ENCODE measurements around the gene MTHFD2L. TPM values are rescaled to one million over a fixed set of nuclear protein-coding genes. Genes with fewer than 3 reads are reported as not detected.

The MTHFD2L gene
- total and polyA plus RNA-seq, 2 donors from 2014 or later = 12.3 to 16.3 TPM

DNA sequence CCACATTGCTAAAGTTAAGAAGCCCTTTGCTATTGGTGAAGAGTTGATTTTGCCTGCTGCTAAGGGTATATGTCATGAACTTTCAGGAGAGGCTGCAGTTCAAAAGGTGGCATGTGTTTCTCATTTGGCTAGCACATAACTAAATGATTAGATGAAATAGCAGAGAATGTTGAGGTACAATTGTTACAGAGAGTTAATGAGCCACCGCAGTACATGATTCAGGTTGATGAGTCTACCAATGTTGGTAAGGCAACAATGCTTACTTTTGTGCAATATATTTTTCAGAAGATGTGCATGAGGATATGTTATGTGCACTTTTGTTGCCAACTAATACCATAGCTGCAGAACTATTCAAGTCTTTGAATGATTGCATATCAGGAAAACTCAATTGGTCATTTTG is 37.8 kb upstream of the MTHFD2L start:
- Histone ChIP-seq H3K9ac (ENCODE audit: low read length in 3 of 3) (no peak overlapping the region), H3K4me1 (ENCODE audit: control insufficient read depth in 2 of 3, insufficient read depth in 2 of 3, low read depth in 1 of 3, low read length in 3 of 3) (no peaks in the 10 kb centered on the region), H3K4me3 (ENCODE audit: low read length in 3 of 3) (no peak overlapping the region), H3K27ac (ENCODE audit: low read depth in 2 of 2, low read length in 2 of 2) (no peak overlapping the region), H3K36me3 (ENCODE audit: control insufficient read depth in 2 of 3, insufficient read depth in 3 of 3, low read length in 3 of 3) (no peaks in the 10 kb centered on the region), H3K9me3 (ENCODE audit: control insufficient read depth in 2 of 3, insufficient read depth in 1 of 3, low read length in 3 of 3) (no peaks in the 10 kb centered on the region), H3K27me3 (ENCODE audit: control insufficient read depth, insufficient read depth, low read length) (no peaks in the 10 kb centered on the region)
- intact Hi-C loops (cut with DNase I) = loop anchor here (10.0 kb wide), 1 partner anchor 465 kb away; no protein-coding TSS in a partner anchor
- DNase-seq (no peak), FAIRE-seq (no peak)
- TF ChIP-seq, protein P1, sequence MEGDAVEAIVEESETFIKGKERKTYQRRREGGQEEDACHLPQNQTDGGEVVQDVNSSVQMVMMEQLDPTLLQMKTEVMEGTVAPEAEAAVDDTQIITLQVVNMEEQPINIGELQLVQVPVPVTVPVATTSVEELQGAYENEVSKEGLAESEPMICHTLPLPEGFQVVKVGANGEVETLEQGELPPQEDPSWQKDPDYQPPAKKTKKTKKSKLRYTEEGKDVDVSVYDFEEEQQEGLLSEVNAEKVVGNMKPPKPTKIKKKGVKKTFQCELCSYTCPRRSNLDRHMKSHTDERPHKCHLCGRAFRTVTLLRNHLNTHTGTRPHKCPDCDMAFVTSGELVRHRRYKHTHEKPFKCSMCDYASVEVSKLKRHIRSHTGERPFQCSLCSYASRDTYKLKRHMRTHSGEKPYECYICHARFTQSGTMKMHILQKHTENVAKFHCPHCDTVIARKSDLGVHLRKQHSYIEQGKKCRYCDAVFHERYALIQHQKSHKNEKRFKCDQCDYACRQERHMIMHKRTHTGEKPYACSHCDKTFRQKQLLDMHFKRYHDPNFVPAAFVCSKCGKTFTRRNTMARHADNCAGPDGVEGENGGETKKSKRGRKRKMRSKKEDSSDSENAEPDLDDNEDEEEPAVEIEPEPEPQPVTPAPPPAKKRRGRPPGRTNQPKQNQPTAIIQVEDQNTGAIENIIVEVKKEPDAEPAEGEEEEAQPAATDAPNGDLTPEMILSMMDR (IDR thresholded peaks at IDR 0.05; ENCODE audit: borderline replicate concordance, extremely low read depth, insufficient read depth) = no peak

DNA sequence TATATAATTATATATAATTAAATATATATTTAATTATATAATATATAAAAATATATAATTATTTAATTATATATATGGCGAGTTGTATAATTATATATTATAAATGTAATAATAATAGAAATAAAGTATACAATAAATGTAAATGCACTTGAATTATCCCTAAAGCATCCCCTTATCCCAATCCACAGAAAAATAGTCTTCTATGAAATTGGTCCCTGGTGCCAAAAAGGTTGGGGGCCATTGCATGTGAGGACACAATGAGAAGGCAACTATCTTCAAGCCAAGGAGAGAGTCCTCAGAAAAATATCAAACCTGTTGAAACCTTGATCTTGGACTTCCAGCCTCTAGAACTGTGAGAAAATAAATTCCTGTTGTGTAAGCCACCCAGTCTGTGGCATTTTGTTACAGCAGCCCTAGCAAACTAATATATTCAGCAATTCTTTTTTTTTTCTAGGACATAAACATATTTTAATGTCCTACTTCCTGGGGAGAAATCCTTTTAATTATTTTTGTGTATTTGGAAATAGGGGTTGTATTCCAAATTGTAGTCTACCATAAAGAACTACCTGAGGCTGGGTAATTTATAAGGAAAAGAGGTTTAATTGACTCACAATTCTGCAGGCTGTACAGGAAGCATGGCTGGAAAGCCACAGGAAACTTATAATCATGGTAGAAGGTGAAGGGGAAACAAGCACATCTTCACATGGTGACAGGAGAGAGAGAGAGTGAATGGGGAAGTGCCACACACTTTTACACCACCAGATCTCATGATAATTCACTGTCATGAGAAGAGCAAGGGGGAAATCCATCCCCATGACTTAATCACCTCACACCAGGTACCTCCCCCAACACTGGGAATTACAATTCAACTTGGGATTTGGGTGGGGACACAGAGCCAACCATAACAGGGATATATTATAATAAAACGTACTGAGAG is 36.0 kb upstream of the MTHFD2L start:
- no peak overlapping the region for H3K4me3 ChIP-seq (ENCODE audit: low read length in 3 of 3)
- H3K9me3 ChIP-seq (ENCODE audit: control insufficient read depth in 2 of 3, insufficient read depth in 1 of 3, low read length in 3 of 3) = no peaks in the 10 kb centered on the region
- no peaks in the 10 kb centered on the region for H3K27me3 ChIP-seq (ENCODE audit: control insufficient read depth, insufficient read depth, low read length)
- intact Hi-C loops (cut with DNase I) = loop anchor here (10.0 kb wide), 1 partner anchor 467 kb away; no protein-coding TSS in a partner anchor
- no peaks in the 10 kb centered on the region for H3K4me1 ChIP-seq (ENCODE audit: control insufficient read depth in 2 of 3, insufficient read depth in 2 of 3, low read depth in 1 of 3, low read length in 3 of 3)
- no peaks in the 10 kb centered on the region for H3K36me3 ChIP-seq (ENCODE audit: control insufficient read depth in 2 of 3, insufficient read depth in 3 of 3, low read length in 3 of 3)
- no peak overlapping the region for H3K9ac ChIP-seq (ENCODE audit: low read length in 3 of 3)
- TF ChIP-seq, protein P1 (IDR thresholded peaks at IDR 0.05; ENCODE audit: borderline replicate concordance, extremely low read depth, insufficient read depth) = no peak
- H3K27ac ChIP-seq (ENCODE audit: low read depth in 2 of 2, low read length in 2 of 2) = no peak overlapping the region
- DNase-seq (no peak), FAIRE-seq (peak; percentile 37)

DNA sequence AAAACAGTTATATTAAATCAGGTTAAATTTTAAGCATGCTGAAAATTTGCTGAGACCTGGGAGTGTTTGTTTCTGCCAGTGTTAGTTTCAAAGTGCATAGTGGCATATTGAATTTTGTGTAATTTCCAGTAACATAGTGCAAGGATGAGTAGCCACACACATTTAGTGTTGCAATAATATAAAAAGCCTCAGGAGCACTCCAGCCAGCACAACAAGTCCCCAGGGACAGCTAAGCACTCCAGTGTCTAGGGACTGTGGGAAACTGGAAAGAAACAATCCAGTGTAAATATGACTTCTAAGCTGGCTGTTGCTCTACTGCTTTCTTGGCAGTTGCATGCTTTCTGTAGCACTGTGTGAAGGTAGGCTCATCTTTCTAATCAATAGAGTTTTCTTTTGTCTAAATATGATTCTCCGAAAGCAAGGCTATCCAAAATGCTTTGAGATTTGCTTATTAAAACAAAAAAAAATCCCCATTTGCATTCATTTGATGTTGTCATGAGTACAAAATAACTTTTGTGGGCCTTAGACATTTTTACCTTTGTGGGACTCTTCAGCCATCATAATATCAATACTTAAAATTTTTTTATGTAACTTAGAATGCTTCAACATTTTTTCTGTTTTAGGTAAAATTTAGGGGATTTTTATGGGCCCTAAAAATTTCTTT is 34.7 kb upstream of the MTHFD2L start:
- Histone ChIP-seq H3K9ac (ENCODE audit: low read length in 3 of 3) (no peak overlapping the region), H3K4me3 (ENCODE audit: low read length in 3 of 3) (no peak overlapping the region), H3K9me3 (ENCODE audit: control insufficient read depth in 2 of 3, insufficient read depth in 1 of 3, low read length in 3 of 3) (no peaks in the 10 kb centered on the region), H3K27ac (ENCODE audit: low read depth in 2 of 2, low read length in 2 of 2) (no peak overlapping the region), H3K4me1 (ENCODE audit: control insufficient read depth in 2 of 3, insufficient read depth in 2 of 3, low read depth in 1 of 3, low read length in 3 of 3) (no peaks in the 10 kb centered on the region), H3K36me3 (ENCODE audit: control insufficient read depth in 2 of 3, insufficient read depth in 3 of 3, low read length in 3 of 3) (no peaks in the 10 kb centered on the region), H3K27me3 (ENCODE audit: control insufficient read depth, insufficient read depth, low read length) (no peaks in the 10 kb centered on the region)
- FAIRE-seq (peak; percentile 45), DNase-seq (no peak)
- TF ChIP-seq, protein P1 (IDR thresholded peaks at IDR 0.05; ENCODE audit: borderline replicate concordance, extremely low read depth, insufficient read depth) = no peak
- intact Hi-C loops (cut with DNase I) = loop anchor here (10.0 kb wide), 1 partner anchor 468 kb away; no protein-coding TSS in a partner anchor

Measured in kidney (tissue), 14 donors.